GM04503 (cell line): ENCODE data around the gene CD320.

Experiments
- DNase-seq: peaks from one replicate; pipeline ENCODE4 v3.0.0-alpha.2; 2012; ENCODE audit warnings: low read depth

CD320 gene

GRCh38 chr19:8253678-8254077 is 54.5 kb downstream of the CD320 start:
- DNase-seq = no peak

DNA sequence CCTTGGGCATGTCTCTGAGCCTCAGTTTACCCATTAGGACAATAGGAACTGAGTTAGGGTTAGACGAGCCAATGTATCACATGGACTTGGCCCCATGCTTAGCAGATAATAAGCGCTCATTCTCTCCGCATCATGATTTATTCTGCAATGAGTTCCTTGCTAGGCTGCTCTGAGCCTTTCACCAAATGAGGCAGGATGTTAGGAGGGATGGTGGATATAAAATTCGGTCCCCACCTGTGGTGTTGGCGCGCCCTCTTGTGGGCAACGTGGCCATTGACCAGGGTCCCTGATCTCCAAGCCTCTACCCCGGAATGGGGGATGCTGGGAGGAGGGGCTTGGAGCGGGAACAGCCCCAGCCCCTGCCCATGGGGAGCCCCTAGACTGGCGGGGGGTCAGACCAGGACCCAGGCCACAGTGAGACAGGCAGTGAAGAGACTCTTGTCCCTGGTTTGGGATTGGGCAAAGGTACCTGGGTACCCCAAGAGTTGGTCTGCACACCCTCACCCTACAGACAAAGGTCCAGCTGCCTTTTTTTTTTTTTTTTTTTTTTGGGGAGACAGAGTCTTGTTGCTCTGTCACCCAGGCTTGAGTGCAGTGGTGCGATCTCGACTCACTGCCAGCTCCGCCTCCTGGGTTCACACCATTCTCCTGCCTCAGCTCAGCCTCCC is 55.1 kb downstream of the CD320 start:
- peak; percentile 18 for DNase-seq
